Tibial artery (tissue), 4 donors: ENCODE results near the gene ROBO2.

Experiments used
- DNase-seq, 2 donors: peaks; one replicate each; pipeline ENCODE4 v3.0.0-alpha.2; 2019
- H3K27ac ChIP-seq, 2 donors: fragments of 200-600 bp; sonication (generic) in 1 of 2; 1 replicate in 1 of 2; 2 replicates in 1 of 2; pipeline ENCODE4 v1.5.1; 2018 to 2019; ENCODE audit warnings: mild to moderate bottlenecking in 1 of 2
- H3K27me3 ChIP-seq, 2 donors: fragments of 200-600 bp; sonication (generic) in 1 of 2; one replicate each; pipeline versions ENCODE4 v1.5.1 to v1.6.0; 2016 to 2019
- H3K36me3 ChIP-seq, 3 donors: fragments of 200-600 bp; sonication (generic) in 2 of 3; one replicate each; pipeline ENCODE4 v1.5.1; 2016 to 2019; ENCODE audit warnings: mild to moderate bottlenecking in 2 of 3
- H3K4me1 ChIP-seq, 4 donors: fragments of 200-600 bp; sonication (generic) in 2 of 4; 1 replicate in 3 of 4; 2 replicates in 1 of 4; pipeline ENCODE4 v1.5.1; 2016 to 2019
- H3K4me3 ChIP-seq, 2 donors: fragments of 200-600 bp; sonication (generic) in 1 of 2; 1 replicate in 1 of 2; 2 replicates in 1 of 2; pipeline ENCODE4 v1.5.1; 2018 to 2019; ENCODE audit warnings: mild to moderate bottlenecking in 2 of 2
- H3K9me3 ChIP-seq, 3 donors: fragments of 200-600 bp; sonication (generic) in 1 of 3; one replicate each; pipeline ENCODE4 v1.5.1; 2016 to 2019
- CTCF ChIP-seq, 2 experiments: fragments of 200-600 bp in 1 of 2; fragments of 450-650 bp in 1 of 2; IDR thresholded peaks; one replicate each; pipeline ENCODE4 v1.5.1; 2017 to 2019; ENCODE audit warnings: antibody characterized with exemption in 2 of 2, mild to moderate bottlenecking in 1 of 2, moderate library complexity in 1 of 2
- intact Hi-C: fragments of 100-400 bp; cut with DNase I; formaldehyde crosslinking; loops from one replicate; pipeline ENCODE4 v1.15.0; 2023; ENCODE audit warnings: low total_unique reads

ROBO2 gene

GRCh38 chr3:77606372-77606771 is 566.5 kb downstream of the ROBO2 start:
- H3K36me3 ChIP-seq: no peaks in the 10 kb centered on the region
- intact Hi-C loops: no loop called here
- H3K4me3 ChIP-seq: no peak overlapping the region
- no peak for TF ChIP-seq CTCF (IDR thresholded peaks at IDR 0.05)
- no peaks in the 10 kb centered on the region for H3K27me3 ChIP-seq
- H3K27ac ChIP-seq: no peak overlapping the region
- no peaks in the 10 kb centered on the region for H3K9me3 ChIP-seq
- H3K4me1 ChIP-seq: no peaks in the 10 kb centered on the region
- DNase-seq: no peak

GRCh38 chr3:77618686-77619085 is 578.8 kb downstream of the ROBO2 start:
- Histone ChIP-seq H3K27ac (no peak overlapping the region), H3K36me3 (no peaks in the 10 kb centered on the region), H3K4me1 (no peaks in the 10 kb centered on the region), H3K9me3 (no peaks in the 10 kb centered on the region), H3K27me3 (no peaks in the 10 kb centered on the region), H3K4me3 (no peak overlapping the region)
- intact Hi-C loops: no loop called here
- DNase-seq: no peak
- TF ChIP-seq CTCF (IDR thresholded peaks at IDR 0.05): no peak

- intact Hi-C loops: no loop called here
- H3K27me3 ChIP-seq: no peaks in the 10 kb centered on the region
- no peak for TF ChIP-seq CTCF (IDR thresholded peaks at IDR 0.05)
- H3K36me3 ChIP-seq: no peaks in the 10 kb centered on the region
- no peaks in the 10 kb centered on the region for H3K9me3 ChIP-seq
- DNase-seq: no peak
- no peaks in the 10 kb centered on the region for H3K4me1 ChIP-seq
- no peak overlapping the region for H3K27ac ChIP-seq
- no peak overlapping the region for H3K4me3 ChIP-seq
Observed at GRCh38 chr3:77620009-77620408, 580.1 kb downstream of the ROBO2 start.

GRCh38 chr3:77623500-77623899 is 583.6 kb downstream of the ROBO2 start:
- Histone ChIP-seq H3K9me3 (no peaks in the 10 kb centered on the region), H3K4me3 (no peak overlapping the region), H3K36me3 (no peaks in the 10 kb centered on the region), H3K27me3 (no peaks in the 10 kb centered on the region), H3K4me1 (no peaks in the 10 kb centered on the region), H3K27ac (no peak overlapping the region)
- no peak for TF ChIP-seq CTCF (IDR thresholded peaks at IDR 0.05)
- intact Hi-C loops: no loop called here
- no peak for DNase-seq

GRCh38 chr3:77626157-77626556 is 586.3 kb downstream of the ROBO2 start:
- no peak for DNase-seq
- Histone ChIP-seq H3K9me3 (no peaks in the 10 kb centered on the region), H3K4me3 (no peak overlapping the region), H3K4me1 (no peaks in the 10 kb centered on the region), H3K36me3 (no peaks in the 10 kb centered on the region), H3K27ac (no peak overlapping the region), H3K27me3 (no peaks in the 10 kb centered on the region)
- intact Hi-C loops: no loop called here
- no peak for TF ChIP-seq CTCF (IDR thresholded peaks at IDR 0.05)

GRCh38 chr3:77648214-77648613 is 608.3 kb downstream of the ROBO2 start:
- H3K4me1 ChIP-seq: no peaks in the 10 kb centered on the region
- no peaks in the 10 kb centered on the region for H3K27me3 ChIP-seq
- intact Hi-C loops: no loop called here
- no peak for DNase-seq
- TF ChIP-seq CTCF (IDR thresholded peaks at IDR 0.05): no peak
- H3K27ac ChIP-seq: no peak overlapping the region
- no peaks in the 10 kb centered on the region for H3K36me3 ChIP-seq
- no peaks in the 10 kb centered on the region for H3K9me3 ChIP-seq
- H3K4me3 ChIP-seq: no peak overlapping the region
